T-helper 22 cell (primary cell): ENCODE results near the gene NHERF2.

ENCODE experiments used
- DNase-seq: peaks from one replicate; pipeline ENCODE4 v3.0.0-alpha.2; 2020; ENCODE audit warnings: low read depth

The NHERF2 gene

GRCh38 chr16:1991135-1991551 is 35.6 kb upstream of the NHERF2 start:
- peak; percentile 47 for DNase-seq

- DNase-seq: no peak
These were observed 35.1 kb upstream of the NHERF2 start for GRCh38 chr16:1991588-1991947.

- peak; percentile 98 for DNase-seq
These were observed 34.6 kb upstream of the NHERF2 start for GRCh38 chr16:1991948-1992703.

- DNase-seq: no peak
These were observed 33.9 kb upstream of the NHERF2 start for GRCh38 chr16:1992704-1993317.

- DNase-seq: no peak
These were observed 33.0 kb upstream of the NHERF2 start for GRCh38 chr16:1993731-1994131.

- no peak for DNase-seq
These were observed 29.0 kb upstream of the NHERF2 start for GRCh38 chr16:1997494-1998359.

GRCh38 chr16:1998360-1998835 is 28.3 kb upstream of the NHERF2 start:
- no peak for DNase-seq

- no peak for DNase-seq
These were observed 27.6 kb upstream of the NHERF2 start for GRCh38 chr16:1998852-1999801.

- DNase-seq: no peak
These were observed 26.7 kb upstream of the NHERF2 start for GRCh38 chr16:1999866-2000514.

- no peak for DNase-seq
These were observed 25.7 kb upstream of the NHERF2 start for GRCh38 chr16:2001035-2001434.

- no peak for DNase-seq
These were observed 25.0 kb upstream of the NHERF2 start for GRCh38 chr16:2001456-2002355.

GRCh38 chr16:2002406-2003230 is 24.1 kb upstream of the NHERF2 start:
- no peak for DNase-seq

GRCh38 chr16:2003231-2003826 is 23.4 kb upstream of the NHERF2 start:
- no peak for DNase-seq

GRCh38 chr16:2003827-2004641 is 22.7 kb upstream of the NHERF2 start:
- DNase-seq: peak; percentile 71

GRCh38 chr16:2004795-2005517 is 21.7 kb upstream of the NHERF2 start:
- no peak for DNase-seq

- no peak for DNase-seq
These were observed 21.1 kb upstream of the NHERF2 start for GRCh38 chr16:2005646-2006045.

GRCh38 chr16:2006317-2006716 is 20.4 kb upstream of the NHERF2 start:
- no peak for DNase-seq
